RWPE2 (cell line): ENCODE measurements around the gene RER1.

Experiments used
- ATAC-seq: fragments of 200-7000 bp; cut with Tn5 transposase; 3 replicates; pipeline ENCODE4 v1.9.1; 2021; ENCODE audit warnings: low read depth
- DNase-seq: peaks from one replicate; pipeline ENCODE4 v3.0.0-alpha.2; 2020; ENCODE audit warnings: low spot score
- H3K27ac ChIP-seq: fragments of 450-650 bp; 2 replicates; pipeline ENCODE4 v1.5.1; 2017; ENCODE audit warnings: mild to moderate bottlenecking; ENCODE audit not compliant: poor library complexity, severe bottlenecking
- H3K27me3 ChIP-seq: fragments of 250-450 bp; sonication (Bioruptor Pico); 2 replicates; pipeline ENCODE4 v1.5.1; 2021; ENCODE audit warnings: mild to moderate bottlenecking, moderate library complexity; ENCODE audit not compliant: insufficient read depth, poor library complexity, severe bottlenecking
- H3K36me3 ChIP-seq: fragments of 250-450 bp; sonication (Bioruptor Pico); 2 replicates; pipeline ENCODE4 v1.5.1; 2020; ENCODE audit warnings: low read depth, mild to moderate bottlenecking, moderate library complexity
- H3K4me1 ChIP-seq: fragments of 250-450 bp; sonication (Bioruptor Pico); 2 replicates; pipeline ENCODE4 v1.5.1; 2021; ENCODE audit warnings: mild to moderate bottlenecking, moderate library complexity; ENCODE audit not compliant: insufficient read depth, poor library complexity, severe bottlenecking
- H3K4me3 ChIP-seq: fragments of 250-450 bp; sonication (Bioruptor Pico); 2 replicates; pipeline ENCODE4 v1.5.1; 2021; ENCODE audit warnings: mild to moderate bottlenecking, moderate library complexity; ENCODE audit not compliant: severe bottlenecking
- H3K9me3 ChIP-seq: fragments of 250-450 bp; sonication (Bioruptor Pico); 2 replicates; pipeline ENCODE4 v1.5.1; 2021; ENCODE audit warnings: mild to moderate bottlenecking, moderate library complexity; ENCODE audit not compliant: severe bottlenecking
- CTCF ChIP-seq: fragments of 450-650 bp; IDR thresholded peaks from one replicate; pipeline ENCODE4 v1.5.1; 2017; ENCODE audit warnings: mild to moderate bottlenecking, moderate library complexity; ENCODE audit not compliant: poor library complexity, severe bottlenecking

Gene RER1

GRCh38 chr1:2363847-2364513 lies 27.7 kb upstream of the RER1 start:
- H3K4me3 ChIP-seq = no peak overlapping the region
- no peak for DNase-seq
- no peak for ATAC-seq
- TF ChIP-seq CTCF = no peak
- H3K27ac ChIP-seq = no peak overlapping the region
- no peaks in the 10 kb centered on the region for H3K4me1 ChIP-seq
- H3K27me3 ChIP-seq = no peaks in the 10 kb centered on the region
- no peaks in the 10 kb centered on the region for H3K36me3 ChIP-seq
- H3K9me3 ChIP-seq = peaks cover 4% of the 10 kb centered on the region

- peaks cover 4% of the 10 kb centered on the region for H3K9me3 ChIP-seq
- ATAC-seq = no peak
- peaks cover 3% of the 10 kb centered on the region for H3K4me1 ChIP-seq
- TF ChIP-seq CTCF = no peak
- H3K27ac ChIP-seq = no peak overlapping the region
- 0 out of 2 replicates have a peak, but pooled peaks cover 3% of the 10 kb centered on the region for H3K36me3 ChIP-seq
- no peak for DNase-seq
- no peaks in the 10 kb centered on the region for H3K27me3 ChIP-seq
- H3K4me3 ChIP-seq = no peak overlapping the region
These were observed 23.4 kb upstream of the RER1 start for GRCh38 chr1:2368053-2368744.

GRCh38 chr1:2372551-2373490 lies 18.8 kb upstream of the RER1 start:
- H3K27ac ChIP-seq = no peak overlapping the region
- H3K27me3 ChIP-seq = no peaks in the 10 kb centered on the region
- peak; percentile 60 for DNase-seq
- no peaks in the 10 kb centered on the region for H3K9me3 ChIP-seq
- TF ChIP-seq CTCF = no peak
- H3K36me3 ChIP-seq = 0 out of 2 replicates have a peak, but pooled peaks cover 3% of the 10 kb centered on the region
- H3K4me3 ChIP-seq = no peak overlapping the region
- ATAC-seq = peak; percentile 65
- H3K4me1 ChIP-seq = peaks cover 4% of the 10 kb centered on the region

GRCh38 chr1:2373551-2374251 lies 17.9 kb upstream of the RER1 start:
- H3K27ac ChIP-seq = no peak overlapping the region
- H3K4me1 ChIP-seq = peaks cover 4% of the 10 kb centered on the region
- H3K27me3 ChIP-seq = no peaks in the 10 kb centered on the region
- no peaks in the 10 kb centered on the region for H3K9me3 ChIP-seq
- no peak for TF ChIP-seq CTCF
- H3K4me3 ChIP-seq = no peak overlapping the region
- H3K36me3 ChIP-seq = 0 out of 2 replicates have a peak, but pooled peaks cover 3% of the 10 kb centered on the region
- DNase-seq = peak; percentile 61
- no peak for ATAC-seq
